Nucleus accumbens (tissue), 56 donors: ENCODE measurements around the gene PRPF31.
"Not testable (repeated sequence)": the region's sequence is repeated elsewhere in the genome, so short reads cannot be mapped to it uniquely, and the experiment has no call there.

Experiments
- DNase-seq, 56 donors: peaks; one replicate each; lab custom pipeline; 2025; lab: John Stamatoyannopoulos, UW

Gene PRPF31

DNA sequence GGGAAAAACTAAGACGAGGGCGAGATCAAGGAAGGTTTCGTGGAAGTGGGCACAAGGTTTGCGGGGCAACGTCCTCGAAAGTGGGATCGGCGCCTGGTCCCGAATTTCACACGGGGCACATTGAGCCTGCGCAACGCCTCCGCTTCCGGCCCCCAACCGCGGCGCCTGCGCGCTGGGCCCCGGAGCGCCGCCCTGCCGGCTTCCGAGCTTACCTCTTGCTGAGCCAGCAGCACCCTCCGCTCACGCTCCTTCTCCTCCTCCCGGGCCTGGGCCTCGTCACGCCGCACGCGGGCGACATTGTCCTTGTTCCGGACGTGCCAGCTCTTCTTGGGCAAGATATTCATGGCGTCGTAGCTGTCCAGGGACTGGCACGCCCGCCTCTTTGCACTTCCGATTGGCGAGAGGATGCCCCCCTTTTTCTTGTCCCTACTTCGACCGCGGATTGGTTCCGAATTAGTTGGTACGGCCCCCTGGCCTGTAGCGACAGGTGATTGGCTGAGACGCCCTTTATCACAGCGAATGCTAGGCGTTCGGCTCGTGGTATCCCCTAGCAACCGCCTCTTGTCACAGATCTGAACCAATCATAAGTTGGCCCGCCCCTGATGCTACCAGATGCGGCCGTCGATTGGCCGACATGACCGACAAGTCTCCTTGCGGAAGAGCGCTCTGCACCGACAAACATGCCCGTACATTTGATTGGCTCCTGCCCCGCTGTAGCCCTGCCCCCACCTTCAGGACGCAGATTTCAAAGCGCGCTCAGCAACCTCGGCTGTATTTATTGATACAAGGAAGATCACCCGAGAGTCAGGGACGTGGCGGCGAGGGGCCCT lies 44.0 kb downstream of the PRPF31 start, which contains the start of gene LENG1:
LENG1 (minus strand) TSS at position 370 of the 830 bp plus-strand sequence; CDS start at position 344, 26 bp downstream.
- peak; percentile 93 to 100 (median 99) for DNase-seq

DNA sequence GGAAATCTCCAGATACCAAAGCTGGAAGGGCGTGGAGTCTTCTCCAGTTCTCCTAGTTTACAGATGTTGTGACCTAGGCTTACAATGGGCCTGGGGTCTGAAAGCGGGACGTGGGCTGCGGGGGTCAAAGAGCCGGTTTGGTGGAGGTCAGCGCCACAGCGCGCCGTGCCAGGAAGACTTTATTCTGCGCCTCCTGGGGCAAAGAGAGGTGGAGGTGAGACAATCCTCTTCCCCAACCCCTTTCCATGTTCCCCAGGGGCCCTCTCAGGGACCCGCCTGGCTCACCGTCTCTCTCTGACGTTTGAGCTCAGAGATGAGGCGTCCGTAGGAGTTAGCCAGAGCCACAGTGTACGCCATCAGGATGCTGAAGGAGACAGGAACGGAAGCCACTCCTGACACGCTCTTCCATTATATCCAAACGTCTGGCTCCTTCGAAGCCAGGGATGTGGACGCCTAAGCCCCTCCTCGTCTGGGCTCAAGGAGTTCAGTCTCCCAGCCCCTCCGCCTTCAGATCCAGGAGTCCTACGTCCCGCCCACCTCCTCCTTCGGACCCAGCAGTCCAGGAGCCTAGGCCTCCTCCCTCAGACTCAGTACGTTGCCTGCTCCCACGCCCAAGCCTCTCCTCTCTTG lies 44.7 kb downstream of the PRPF31 start:
- peak in 2 of 56 donors; percentile 15 to 17 for DNase-seq

DNA sequence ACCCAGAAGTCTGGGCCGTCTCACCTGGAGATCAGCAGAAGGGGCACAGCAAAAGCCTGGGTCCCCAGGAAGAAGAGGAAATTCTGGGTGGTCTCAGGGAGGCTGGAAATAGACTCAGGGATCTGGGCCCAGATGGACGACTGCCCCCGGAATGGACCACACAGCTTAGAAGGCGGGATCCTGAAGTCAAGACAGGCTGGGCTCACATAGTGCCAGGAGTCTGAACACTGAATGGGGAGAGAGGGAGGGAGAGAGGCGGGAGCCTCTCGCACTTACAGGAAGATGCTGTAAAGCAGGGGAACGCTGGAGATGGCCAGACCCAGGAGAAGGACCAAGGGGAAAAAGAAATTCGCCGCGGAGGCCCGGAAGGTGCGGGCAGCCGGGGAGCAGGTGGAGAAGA lies 45.3 kb downstream of the PRPF31 start:
- no peak for DNase-seq

DNA sequence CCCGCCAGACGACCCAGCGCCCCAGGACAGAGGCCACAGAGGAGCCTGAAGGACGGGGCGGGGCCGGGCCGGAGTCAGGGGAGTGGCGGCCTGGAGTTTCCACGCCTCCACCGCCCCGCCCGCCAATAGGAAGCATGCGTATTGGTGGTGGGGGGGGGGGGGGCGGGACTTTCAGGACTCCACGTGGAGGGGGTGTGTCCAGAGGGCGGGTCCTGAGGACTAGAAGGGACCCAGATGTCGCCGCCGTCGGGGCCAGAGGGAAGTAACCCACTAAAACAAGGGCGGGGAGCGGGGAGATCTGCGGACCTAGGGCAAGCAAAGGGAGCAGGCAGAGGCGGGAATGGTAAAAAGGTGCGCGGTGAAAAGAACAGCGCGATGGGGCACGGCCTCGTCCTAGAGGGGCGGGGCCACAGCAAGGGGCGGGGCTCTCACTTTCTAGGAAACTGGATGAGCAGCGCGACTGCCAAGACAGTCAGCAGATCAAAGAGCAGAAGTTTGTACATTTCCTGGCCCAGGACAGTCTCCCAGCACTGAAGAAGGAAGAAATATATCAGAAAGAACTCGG lies 46.8 kb downstream of the PRPF31 start:
- DNase-seq: peak in 38 of 56 donors; percentile 4 to 77 (median 46)

DNA sequence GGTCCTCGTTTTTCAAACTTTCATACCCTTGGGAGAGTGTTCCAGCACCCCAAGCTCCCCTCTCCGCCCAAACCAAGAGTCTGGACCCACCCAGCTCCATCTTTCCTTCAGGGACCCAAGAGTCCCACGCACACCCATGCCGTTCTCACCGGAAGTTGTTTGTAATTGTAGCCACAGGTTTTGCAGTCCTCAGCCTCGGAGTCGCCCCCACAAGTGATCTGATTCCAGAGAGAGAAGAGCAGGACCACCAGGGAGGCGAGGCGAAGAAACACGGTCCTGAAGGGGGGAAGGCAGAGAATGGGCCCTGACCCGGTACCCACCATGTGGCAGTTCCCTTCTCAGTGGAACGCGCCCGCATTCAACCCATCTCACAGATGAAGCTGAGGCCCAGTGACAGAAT lies 47.3 kb downstream of the PRPF31 start:
- DNase-seq: no peak

DNA sequence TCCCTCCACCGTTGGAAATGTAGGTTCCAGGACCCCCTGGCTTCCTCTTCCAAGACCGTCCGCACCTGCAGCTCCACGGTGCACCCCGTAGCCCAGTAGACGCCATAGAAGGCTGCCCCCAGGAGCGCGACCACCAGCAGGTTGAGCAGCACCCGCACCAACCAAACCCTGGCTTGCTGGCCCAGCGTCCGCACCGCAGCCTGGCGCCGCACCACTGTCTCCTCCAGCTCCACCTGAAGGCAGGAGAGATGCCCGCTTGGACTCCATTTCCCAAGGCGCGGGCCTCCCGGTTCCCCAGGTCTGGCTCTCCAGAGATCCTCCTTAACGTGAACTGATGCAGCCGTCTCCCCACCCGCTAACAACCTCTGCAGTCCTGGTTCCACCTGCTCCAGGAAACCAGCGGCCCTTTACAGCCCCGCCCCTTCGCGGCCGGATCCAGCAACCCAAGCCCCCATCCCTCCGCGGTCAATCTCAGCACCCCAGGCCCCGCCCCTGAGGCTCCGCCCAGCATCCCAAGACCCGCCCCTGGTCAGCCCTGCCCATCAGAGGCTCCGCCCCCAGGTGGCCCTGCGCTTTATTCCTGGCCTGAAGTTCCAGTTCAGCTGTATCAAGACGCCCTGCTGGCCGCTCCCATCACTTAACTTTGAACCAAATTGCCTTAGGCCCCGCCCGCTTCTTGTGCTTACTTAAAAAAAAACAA lies 49.0 kb downstream of the PRPF31 start:
- no peak for DNase-seq

DNA sequence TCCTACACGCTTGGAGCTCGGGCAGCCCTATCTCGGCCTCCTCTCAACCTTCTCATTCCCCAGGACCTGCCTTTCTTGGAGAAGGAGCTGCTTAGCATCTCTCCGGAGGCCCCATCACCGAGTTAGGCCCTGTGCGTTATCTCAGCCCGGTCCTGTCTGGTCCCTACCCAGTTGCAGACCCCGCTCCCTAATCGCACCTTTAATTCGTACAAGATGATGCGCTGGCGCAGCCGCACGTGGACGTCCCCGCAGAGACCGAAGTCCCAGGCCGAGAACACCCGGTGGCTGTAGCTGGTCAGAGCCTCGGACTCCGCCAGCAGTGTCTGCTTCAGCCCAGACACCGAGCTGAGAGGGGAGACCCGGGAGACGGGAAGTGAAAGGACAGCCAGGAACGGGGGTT lies 49.7 kb downstream of the PRPF31 start:
- no peak for DNase-seq

DNA sequence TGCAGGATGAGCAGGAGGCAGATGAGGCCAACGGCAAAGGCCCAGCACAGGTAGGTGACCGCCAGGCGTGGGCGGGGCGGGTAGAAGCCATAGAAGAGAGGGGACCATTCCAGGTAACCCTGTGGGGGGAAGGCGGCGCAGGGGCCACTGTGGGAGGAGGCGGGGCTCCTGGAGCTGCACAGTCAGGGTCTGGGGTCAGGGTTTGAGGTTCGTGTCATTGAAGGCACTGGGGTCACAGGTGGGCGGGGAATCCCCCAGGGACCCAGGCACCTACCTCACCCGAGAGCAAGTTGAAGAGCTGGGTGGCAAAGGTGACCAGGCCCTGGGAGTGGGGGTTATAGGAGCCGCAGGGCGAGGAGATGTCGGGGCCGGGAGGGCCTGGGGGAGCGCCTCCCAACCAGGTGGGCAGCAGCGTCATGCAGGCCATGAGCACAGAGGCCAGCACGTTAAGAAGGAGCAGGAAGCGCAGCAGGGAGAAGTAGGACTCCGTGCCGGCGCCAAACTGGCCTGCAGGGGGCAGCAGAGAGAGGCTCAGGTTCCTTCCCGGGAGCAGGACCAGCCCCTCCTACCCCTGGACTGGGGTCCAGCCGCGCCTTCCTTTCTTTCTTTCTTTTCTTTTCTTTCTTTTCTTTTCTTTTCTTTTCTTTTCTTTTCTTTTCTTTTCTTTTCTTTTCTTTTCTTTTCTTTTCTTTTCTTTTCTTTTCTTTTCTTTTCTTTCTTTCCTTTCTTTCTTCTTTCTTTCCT lies 52.8 kb downstream of the PRPF31 start:
- DNase-seq: peak in 54 of 56 donors; percentile 12 to 94 (median 70)

DNA sequence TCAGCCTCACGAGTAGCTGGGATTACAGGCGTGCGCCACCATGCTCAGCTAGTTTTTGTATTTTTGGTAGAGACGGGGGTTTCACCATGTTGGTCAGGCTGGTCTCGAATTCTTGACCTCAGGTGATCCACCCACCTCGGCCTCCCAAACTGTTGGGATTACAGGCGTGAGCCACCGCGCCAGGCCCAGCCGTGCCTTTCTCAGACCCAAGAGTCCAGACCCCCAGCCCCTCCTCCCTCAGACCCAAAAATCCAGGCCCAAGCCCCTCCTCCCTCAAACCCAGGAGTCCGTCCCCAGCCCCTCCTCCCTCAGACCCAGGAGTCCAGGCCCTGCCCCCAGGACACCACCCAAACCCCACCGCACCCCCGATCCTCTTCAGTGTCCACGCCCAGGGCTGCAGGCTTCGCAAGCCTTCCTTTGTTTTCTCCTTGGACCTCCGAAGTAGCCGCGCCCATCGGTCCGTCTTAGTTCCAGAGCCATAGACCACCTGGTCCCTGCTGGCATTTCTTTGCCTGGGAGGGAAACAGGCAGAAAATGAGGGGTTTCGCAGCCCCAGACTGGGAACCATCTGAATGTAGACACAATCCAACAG lies 53.7 kb downstream of the PRPF31 start:
- DNase-seq: no peak

DNA sequence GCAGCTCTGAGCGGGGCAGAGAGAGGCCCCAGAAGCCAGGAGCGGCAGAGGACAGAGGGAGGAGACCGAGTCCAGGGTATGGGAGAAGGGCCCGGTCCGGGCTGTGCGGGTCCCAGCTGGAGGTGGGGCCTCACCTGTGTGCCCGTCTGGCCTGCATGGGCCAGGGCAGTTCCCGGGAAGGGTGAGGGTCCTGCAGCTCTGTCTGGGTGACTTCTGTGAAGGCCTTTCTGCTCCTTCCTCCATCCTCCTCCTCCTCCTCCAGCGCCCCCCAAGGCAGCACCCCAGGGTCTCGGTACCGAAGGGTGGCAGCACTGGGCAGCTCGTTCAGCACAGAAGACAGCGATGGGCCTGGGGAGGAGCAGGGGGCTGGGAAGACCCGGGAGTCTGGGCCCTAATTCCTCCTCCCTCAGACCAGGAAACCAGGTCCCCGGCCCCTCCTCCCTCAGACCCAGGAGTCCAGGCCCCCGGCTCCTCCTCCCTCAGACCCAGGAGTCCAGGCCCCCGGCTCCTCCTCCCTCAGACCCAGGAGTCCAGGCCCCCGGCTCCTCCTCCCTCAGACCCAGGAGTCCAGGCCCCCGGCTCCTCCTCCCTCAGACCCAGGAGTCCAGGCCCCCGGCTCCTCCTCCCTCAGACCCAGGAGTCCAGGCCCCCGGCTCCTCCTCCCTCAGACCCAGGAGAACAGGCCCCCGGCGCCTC lies 56.3 kb downstream of the PRPF31 start:
- not testable (repeated sequence) for DNase-seq

DNA sequence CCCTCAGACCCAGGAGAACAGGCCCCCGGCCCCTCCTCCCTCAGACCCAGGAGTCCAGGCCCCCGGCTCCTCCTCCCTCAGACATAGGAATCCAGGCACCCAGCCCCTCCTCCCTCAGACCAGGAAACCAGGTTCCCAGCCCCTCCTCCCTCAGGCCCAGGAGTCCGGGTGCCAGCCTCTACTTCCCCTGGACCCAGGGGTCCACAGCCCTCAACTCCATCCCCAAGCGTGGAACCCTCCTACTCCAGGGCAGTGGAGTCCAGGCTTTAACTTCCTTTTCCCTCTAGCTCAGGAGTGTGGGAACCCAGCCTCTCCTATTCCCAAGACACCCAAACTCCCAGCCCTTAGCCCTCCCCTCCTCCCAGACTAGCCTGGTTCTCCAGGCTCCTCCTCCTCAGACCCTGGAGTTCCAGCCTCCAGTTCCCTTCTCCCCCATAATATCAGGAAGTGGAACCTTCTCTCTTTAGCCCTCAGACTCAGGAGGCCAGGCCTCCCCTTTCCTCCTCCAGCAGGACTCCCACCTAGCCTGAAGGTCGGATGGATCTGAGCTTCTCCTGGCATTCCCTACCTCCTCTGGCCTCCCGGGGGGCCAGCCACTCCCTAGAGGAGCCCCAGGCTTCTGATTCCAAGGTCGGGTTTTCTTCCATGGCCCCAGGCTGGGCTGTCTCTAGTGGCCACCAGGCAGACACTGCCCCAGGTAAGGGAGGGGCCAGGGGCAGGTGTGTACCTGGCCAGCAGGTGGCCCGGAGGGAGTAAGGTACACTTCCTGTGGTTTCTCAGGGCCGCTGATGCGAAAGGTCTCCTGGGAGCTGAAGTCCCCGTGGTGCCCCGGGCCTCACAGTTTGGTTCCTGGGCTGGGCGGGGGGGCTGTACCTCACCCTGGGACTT lies 57.2 kb downstream of the PRPF31 start, which contains the start of gene TMC4:
TMC4 (minus strand) TSS at position 690 of the 888 bp plus-strand sequence; CDS start at position 647, 43 bp downstream.
- DNase-seq: no peak

DNA sequence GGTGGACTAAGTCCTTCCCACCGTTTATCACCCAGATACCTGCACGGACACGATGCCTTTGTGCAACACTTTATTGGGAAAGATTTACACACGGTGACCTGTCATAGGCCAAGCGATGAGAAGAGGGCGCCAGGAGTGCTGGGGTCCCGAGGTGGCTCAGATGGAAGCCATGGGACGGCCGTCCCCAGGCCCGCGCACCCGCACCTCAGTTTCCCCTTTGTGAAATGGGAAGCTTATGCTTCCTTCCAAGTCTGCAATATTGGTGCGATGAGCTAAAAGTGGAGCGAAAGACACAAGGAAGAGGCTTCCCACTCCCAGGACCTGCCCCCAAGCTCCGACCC lies 57.8 kb downstream of the PRPF31 start:
- DNase-seq: no peak

DNA sequence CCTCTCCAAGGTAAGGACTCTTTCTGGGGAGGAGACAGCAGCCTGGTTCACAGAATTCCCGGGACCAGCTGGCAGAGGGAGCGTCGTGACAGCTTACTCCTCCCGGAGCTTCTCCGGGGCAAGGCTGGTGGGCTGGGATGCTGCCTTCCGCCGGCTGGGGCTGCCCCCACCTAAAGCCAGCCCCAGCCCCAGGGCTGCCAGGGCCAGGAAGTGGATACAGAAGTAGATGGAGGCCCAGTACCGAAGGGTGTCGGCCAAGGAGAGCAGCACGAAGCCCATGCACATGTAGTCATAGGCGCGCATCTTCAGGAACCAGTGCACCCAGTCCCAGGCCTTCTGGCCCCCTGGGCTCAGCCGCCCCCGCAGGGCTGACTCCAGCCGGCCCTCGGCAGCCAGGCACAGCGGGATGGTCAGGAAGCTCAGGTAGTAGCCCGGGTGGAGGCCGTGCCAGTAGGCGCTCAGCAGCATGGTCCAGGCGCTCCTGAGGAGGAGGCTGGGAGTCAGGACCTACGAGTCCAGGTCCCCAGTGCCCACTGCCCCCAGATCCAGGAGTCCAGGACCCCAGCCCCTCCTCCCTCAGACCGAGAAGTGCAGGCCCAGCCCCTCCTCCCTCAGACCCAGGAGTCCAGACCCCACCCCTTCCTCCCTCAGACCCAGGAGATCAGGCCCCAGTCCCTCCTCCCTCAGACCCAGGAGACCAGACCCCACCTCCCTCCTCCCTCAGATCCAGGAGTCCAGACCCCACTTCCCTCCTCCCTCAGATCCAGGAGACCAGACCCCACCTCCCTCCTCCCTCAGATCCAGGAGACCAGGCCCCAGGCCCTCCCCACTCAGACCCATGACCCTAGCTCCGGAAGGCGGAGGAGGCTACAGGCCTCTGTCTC lies 58.6 kb downstream of the PRPF31 start:
- no peak for DNase-seq

DNA sequence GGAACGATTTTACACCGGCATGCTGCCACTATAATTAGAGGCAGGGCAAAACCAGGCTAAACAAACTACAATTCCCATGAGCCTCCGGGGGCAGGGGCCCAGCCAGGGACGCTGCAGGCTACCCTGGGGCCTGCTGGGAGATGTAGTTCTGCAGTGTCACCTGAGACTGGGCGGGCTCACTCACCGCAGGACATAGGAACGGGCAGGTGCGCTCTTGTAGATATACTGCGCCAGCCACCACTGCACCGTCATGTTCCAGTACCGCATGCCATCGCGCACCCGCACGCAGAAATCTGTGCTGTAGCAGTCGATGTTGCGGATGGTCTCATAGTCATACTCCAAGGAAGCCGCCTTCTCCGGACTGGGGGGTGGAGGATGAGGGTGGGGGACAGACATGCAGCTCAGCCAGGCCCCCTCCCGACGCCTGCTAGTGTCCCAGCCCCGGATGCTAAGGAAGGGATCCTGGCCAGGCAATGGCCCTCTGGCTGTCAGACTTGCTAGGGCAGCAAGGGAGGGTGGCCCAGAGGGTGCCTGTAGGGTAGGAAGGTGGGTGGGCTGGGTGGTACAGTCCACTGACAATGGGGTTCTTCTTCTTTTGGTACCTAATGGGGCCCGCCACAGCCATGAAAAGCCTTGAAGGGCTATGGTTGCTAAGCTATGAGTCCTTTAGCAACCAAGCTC lies 63.2 kb downstream of the PRPF31 start:
- peak in 28 of 56 donors; percentile 5 to 67 (median 20) for DNase-seq

DNA sequence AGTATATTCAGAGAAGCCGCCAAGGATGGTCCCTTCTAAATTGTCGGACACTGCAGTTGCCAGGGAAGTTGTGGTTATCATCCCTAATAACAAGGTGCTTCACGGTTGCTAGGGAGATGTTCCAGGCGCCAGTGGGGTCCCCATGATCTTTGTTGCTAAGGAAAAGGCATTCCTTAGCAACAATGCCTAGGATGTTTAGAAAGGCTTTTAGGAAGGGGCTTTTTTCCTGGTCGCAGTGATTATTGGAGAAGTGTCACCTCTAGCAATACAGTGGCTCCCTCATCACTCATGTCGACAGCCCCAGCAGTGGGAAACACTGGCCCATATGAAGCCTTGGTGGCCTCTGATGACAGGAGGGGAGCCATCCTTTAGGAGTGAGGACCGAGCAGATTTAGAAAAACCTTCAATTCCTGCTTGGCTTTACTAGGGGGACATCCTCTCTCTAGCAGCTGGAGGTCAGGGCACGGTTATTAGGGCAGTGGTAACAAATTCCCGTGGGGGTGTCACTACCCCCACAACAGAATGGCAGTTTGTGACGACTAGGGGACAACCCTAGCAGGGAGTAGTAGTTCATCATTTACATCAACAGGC lies 63.8 kb downstream of the PRPF31 start:
- DNase-seq: peak in 2 of 56 donors; percentile 6 to 23

DNA sequence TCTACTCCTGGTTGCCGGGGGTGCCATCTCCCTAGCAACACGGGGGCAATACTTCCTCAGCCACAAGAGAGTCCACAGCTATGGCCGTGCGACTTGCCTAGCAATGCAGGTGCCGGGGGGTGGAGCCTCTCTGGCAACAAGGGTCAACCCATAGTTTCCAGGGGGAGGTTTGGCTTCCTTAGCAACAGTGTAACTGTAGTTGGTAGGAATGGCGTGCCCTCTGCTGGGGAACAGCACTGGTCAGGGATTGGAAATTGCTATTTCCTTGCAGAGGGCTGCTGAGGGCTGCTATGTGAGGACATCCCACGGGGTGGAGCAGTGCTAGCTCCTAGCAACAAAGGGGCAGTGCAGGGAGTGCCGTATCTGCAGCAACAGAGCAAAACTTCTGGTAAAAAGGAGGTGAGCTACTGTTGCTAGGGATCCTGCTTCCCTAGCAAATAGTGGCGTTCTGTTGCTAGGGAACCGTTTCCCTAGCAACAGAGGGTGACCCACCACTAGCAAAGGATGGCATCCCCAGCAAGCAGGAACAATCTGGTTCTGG lies 64.4 kb downstream of the PRPF31 start:
- peak in 44 of 56 donors; percentile 3 to 83 (median 54) for DNase-seq
